ENCODE results near the gene GRID1. TPM values are rescaled to one million over a fixed set of nuclear protein-coding genes. Genes with fewer than 3 reads are reported as not detected.
"Not testable (repeated sequence)": the region's sequence is repeated elsewhere in the genome, so short reads cannot be mapped to it uniquely, and the experiment has no call there.

The GRID1 gene
- total RNA-seq, 1 donor from 2014 or later, result not detected

GRCh38 chr10:85724215-85724614, 642.4 kb downstream of the GRID1 start:
- ATAC-seq (ENCODE audit: low read depth) (no peak), DNase-seq (no peak)
- no peak overlapping the region for H3K27ac Mint-ChIP-seq
- intact Hi-C loops (cut with micrococcal nuclease), result no loop called here
- no peaks in the 10 kb centered on the region for H3K9me3 Mint-ChIP-seq
- CTCF ChIA-PET, result no interaction called here
- TF ChIP-seq CTCF (IDR thresholded peaks at IDR 0.05), result no peak
- H3K36me3 Mint-ChIP-seq (ENCODE audit: low read depth), result no peaks in the 10 kb centered on the region
- no peaks in the 10 kb centered on the region for H3K27me3 Mint-ChIP-seq
- POLR2A ChIA-PET, result no interaction called here
- H3K4me1 Mint-ChIP-seq, result no peaks in the 10 kb centered on the region
- no peak overlapping the region for H3K4me3 Mint-ChIP-seq

- Mint-ChIP-seq H3K9me3 (no peaks in the 10 kb centered on the region), H3K36me3 (ENCODE audit: low read depth) (no peaks in the 10 kb centered on the region), H3K4me3 (no peak overlapping the region), H3K27me3 (no peaks in the 10 kb centered on the region), H3K4me1 (no peaks in the 10 kb centered on the region), H3K27ac (no peak overlapping the region)
- intact Hi-C loops (cut with micrococcal nuclease), result no loop called here
- CTCF ChIA-PET, result no interaction called here
- TF ChIP-seq CTCF (IDR thresholded peaks at IDR 0.05), result no peak
- POLR2A ChIA-PET, result no interaction called here
- DNase-seq (no peak), ATAC-seq (ENCODE audit: low read depth) (no peak)
These were observed 645.5 kb downstream of the GRID1 start for GRCh38 chr10:85720931-85721590.

- CTCF ChIA-PET, result no interaction called here
- no peak for TF ChIP-seq CTCF (IDR thresholded peaks at IDR 0.05)
- ATAC-seq (ENCODE audit: low read depth) (no peak), DNase-seq (no peak)
- intact Hi-C loops (cut with micrococcal nuclease), result no loop called here
- Mint-ChIP-seq H3K4me1 (no peaks in the 10 kb centered on the region), H3K27ac (no peak overlapping the region), H3K4me3 (no peak overlapping the region), H3K9me3 (no peaks in the 10 kb centered on the region), H3K27me3 (no peaks in the 10 kb centered on the region), H3K36me3 (ENCODE audit: low read depth) (no peaks in the 10 kb centered on the region)
- POLR2A ChIA-PET, result no interaction called here
These were observed 647.2 kb downstream of the GRID1 start for GRCh38 chr10:85719408-85719807.

GRCh38 chr10:85713885-85714284, 652.7 kb downstream of the GRID1 start:
- Mint-ChIP-seq H3K27ac (no peak overlapping the region), H3K4me1 (no peaks in the 10 kb centered on the region), H3K27me3 (no peaks in the 10 kb centered on the region), H3K36me3 (ENCODE audit: low read depth) (no peaks in the 10 kb centered on the region), H3K4me3 (no peak overlapping the region), H3K9me3 (peaks cover 8% of the 10 kb centered on the region)
- intact Hi-C loops (cut with micrococcal nuclease), result no loop called here
- ATAC-seq (ENCODE audit: low read depth) (no peak), DNase-seq (no peak)
- CTCF ChIA-PET, result no interaction called here
- POLR2A ChIA-PET, result no interaction called here
- TF ChIP-seq CTCF (IDR thresholded peaks at IDR 0.05), result no peak

GRCh38 chr10:85702768-85703167, 663.8 kb downstream of the GRID1 start:
- Mint-ChIP-seq H3K27me3 (peaks cover 8% of the 10 kb centered on the region), H3K36me3 (ENCODE audit: low read depth) (no peaks in the 10 kb centered on the region), H3K4me3 (no peak overlapping the region), H3K27ac (no peak overlapping the region), H3K9me3 (peaks cover 3% of the 10 kb centered on the region), H3K4me1 (no peaks in the 10 kb centered on the region)
- ChIA-PET CTCF (no interaction called here), POLR2A (no interaction called here)
- DNase-seq (no peak), ATAC-seq (ENCODE audit: low read depth) (no peak)
- TF ChIP-seq CTCF (IDR thresholded peaks at IDR 0.05), result peak; percentile 58
- intact Hi-C loops (cut with micrococcal nuclease), result no loop called here

- H3K27ac Mint-ChIP-seq; H3K4me1 Mint-ChIP-seq; H3K4me3 Mint-ChIP-seq; intact Hi-C loops (cut with micrococcal nuclease); DNase-seq; H3K9me3 Mint-ChIP-seq; ATAC-seq (ENCODE audit: low read depth); H3K36me3 Mint-ChIP-seq (ENCODE audit: low read depth); H3K27me3 Mint-ChIP-seq; CTCF ChIA-PET; POLR2A ChIA-PET: not testable (repeated sequence)
These were observed 667.5 kb downstream of the GRID1 start for GRCh38 chr10:85699066-85699465.

Data from activated B cell treated with CpG ODN at 0.5 μM for 24 hours (primary cell).